GM18502 (cell line): Measurements from ENCODE around the gene TCF3.

ENCODE experiments used
- ATAC-seq: cut with Tn5 transposase; IDR thresholded peaks from one replicate; pipeline ENCODE4 v1.9.1; 2021; ENCODE audit warnings: mild to moderate bottlenecking; ENCODE audit not compliant: unreplicated experiment, poor library complexity

The TCF3 gene

GRCh38 chr19:1633269-1633826 lies 19.1 kb downstream of the TCF3 start:
- no peak for ATAC-seq

GRCh38 chr19:1632462-1633268 lies 19.8 kb downstream of the TCF3 start:
- ATAC-seq = no peak

- no peak for ATAC-seq
These were observed 20.8 kb downstream of the TCF3 start for GRCh38 chr19:1631557-1632100.

- no peak for ATAC-seq
These were observed 21.6 kb downstream of the TCF3 start for GRCh38 chr19:1630811-1631210.

GRCh38 chr19:1630012-1630411 lies 22.4 kb downstream of the TCF3 start:
- ATAC-seq = no peak

GRCh38 chr19:1629256-1629808 lies 23.1 kb downstream of the TCF3 start:
- ATAC-seq = no peak

- ATAC-seq = no peak
These were observed 25.2 kb downstream of the TCF3 start for GRCh38 chr19:1627194-1627593.

- ATAC-seq = no peak
These were observed 25.9 kb downstream of the TCF3 start for GRCh38 chr19:1626417-1627010.

GRCh38 chr19:1624458-1624857 lies 28.0 kb downstream of the TCF3 start:
- ATAC-seq = no peak

- no peak for ATAC-seq
These were observed 29.9 kb downstream of the TCF3 start for GRCh38 chr19:1622541-1622940.

- no peak for ATAC-seq
These were observed 30.4 kb downstream of the TCF3 start for GRCh38 chr19:1622007-1622406.

GRCh38 chr19:1621574-1621973 lies 30.8 kb downstream of the TCF3 start:
- ATAC-seq = no peak

- no peak for ATAC-seq
These were observed 31.4 kb downstream of the TCF3 start for GRCh38 chr19:1621021-1621420.

- ATAC-seq = no peak
These were observed 31.9 kb downstream of the TCF3 start for GRCh38 chr19:1620502-1620901.

GRCh38 chr19:1619703-1620102 lies 32.7 kb downstream of the TCF3 start:
- ATAC-seq = no peak

GRCh38 chr19:1619094-1619439 lies 33.3 kb downstream of the TCF3 start:
- no peak for ATAC-seq

GRCh38 chr19:1618157-1619093 lies 34.0 kb downstream of the TCF3 start:
- no peak for ATAC-seq

- ATAC-seq = no peak
These were observed 35.5 kb downstream of the TCF3 start for GRCh38 chr19:1616875-1617274.

GRCh38 chr19:1616396-1616795 lies 36.0 kb downstream of the TCF3 start:
- no peak for ATAC-seq

GRCh38 chr19:1615156-1615765 lies 37.2 kb downstream of the TCF3 start:
- ATAC-seq = no peak
